Omental fat pad (tissue), 4 donors: ENCODE measurements around the gene P2RX6. TPM values are rescaled to one million over a fixed set of nuclear protein-coding genes. Genes with fewer than 3 reads are reported as not detected.
"Not testable (repeated sequence)": the region's sequence is repeated elsewhere in the genome, so short reads cannot be mapped to it uniquely, and the experiment has no call there.

ENCODE experiments used
- ATAC-seq: fragments of 150-250 bp; one replicate; pipeline ENCODE4 v1.9.1; 2016; ENCODE audit warnings: mild to moderate bottlenecking, moderate library complexity; ENCODE audit not compliant: low FRiP score
- DNase-seq: peaks from one replicate; pipeline ENCODE4 v3.0.0-alpha.2; 2019; ENCODE audit warnings: low spot score
- total RNA-seq, 4 donors: library from RNA; depleted of rRNA; stranded (reverse); fragments of >200 nt; gene quantifications; one replicate each; pipeline ENCODE4 v1.1.0, GENCODE V29; 2016
- TF ChIP-seq, protein P1 (sequence below), 3 donors: fragments of 450-650 bp; IDR thresholded peaks; one replicate each; pipeline ENCODE4 v1.5.1; 2016 to 2017; ENCODE audit warnings: antibody characterized with exemption in 3 of 3, mild to moderate bottlenecking in 3 of 3, moderate library complexity in 2 of 3

P2RX6 gene
- total RNA-seq, 4 donors from 2014 or later: 1.0 to 1.9 TPM; not detected in 2

DNA sequence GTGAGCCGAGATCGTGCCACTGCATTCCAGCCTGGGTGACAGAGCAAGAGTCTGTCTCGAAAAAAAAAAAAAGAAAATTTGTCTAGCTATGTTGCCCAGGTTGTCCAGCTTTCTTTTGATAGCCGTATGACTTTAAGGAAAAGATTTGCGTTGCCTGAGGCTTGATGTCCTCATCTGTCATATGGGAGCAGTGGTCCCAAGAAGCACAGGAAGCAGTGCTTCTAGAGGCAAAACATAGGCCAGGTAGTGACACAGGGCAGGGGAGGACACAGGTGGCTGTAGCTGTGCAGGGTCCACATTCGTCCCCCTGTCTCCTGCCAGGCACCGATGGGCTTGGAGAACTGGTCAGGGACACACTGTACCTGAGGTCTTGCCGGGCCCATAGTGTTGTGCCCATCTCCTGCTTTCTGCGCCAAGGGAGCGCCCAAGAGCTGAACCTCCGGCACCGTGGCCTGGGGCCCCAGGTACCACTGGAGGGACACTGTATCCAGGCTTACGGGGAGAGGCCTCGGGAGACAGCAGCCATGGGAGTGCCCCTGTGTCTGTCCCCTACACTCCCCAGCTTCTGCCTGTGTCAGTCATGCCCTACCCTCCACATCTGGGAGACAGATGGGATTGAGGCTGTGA, 32.2 kb downstream of the P2RX6 start:
- ATAC-seq: no peak
- TF ChIP-seq, protein P1, sequence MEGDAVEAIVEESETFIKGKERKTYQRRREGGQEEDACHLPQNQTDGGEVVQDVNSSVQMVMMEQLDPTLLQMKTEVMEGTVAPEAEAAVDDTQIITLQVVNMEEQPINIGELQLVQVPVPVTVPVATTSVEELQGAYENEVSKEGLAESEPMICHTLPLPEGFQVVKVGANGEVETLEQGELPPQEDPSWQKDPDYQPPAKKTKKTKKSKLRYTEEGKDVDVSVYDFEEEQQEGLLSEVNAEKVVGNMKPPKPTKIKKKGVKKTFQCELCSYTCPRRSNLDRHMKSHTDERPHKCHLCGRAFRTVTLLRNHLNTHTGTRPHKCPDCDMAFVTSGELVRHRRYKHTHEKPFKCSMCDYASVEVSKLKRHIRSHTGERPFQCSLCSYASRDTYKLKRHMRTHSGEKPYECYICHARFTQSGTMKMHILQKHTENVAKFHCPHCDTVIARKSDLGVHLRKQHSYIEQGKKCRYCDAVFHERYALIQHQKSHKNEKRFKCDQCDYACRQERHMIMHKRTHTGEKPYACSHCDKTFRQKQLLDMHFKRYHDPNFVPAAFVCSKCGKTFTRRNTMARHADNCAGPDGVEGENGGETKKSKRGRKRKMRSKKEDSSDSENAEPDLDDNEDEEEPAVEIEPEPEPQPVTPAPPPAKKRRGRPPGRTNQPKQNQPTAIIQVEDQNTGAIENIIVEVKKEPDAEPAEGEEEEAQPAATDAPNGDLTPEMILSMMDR (IDR thresholded peaks at IDR 0.05): no peak
- no peak for DNase-seq

DNA sequence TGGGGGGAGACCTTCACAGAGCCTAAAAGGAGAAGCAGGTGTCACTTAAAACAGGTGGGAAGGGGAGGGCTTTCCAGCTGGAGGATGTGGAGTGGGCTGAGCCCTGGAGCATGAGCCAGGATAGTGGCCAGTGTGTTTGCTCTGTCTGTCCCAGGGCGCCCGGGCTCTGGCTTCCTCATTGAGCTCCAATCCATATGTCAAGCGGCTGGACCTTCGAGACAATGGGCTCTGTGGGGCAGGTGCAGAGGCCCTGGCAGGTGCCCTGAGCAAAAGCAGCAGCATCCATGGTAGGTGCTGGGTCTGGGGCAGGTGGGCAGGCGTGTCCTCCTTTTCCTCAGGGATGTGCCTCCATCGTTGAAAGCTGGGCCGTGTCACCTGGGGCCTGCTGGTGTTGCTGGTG, 32.8 kb downstream of the P2RX6 start:
- ATAC-seq: no peak
- TF ChIP-seq, protein P1 (IDR thresholded peaks at IDR 0.05): no peak
- DNase-seq: no peak

DNA sequence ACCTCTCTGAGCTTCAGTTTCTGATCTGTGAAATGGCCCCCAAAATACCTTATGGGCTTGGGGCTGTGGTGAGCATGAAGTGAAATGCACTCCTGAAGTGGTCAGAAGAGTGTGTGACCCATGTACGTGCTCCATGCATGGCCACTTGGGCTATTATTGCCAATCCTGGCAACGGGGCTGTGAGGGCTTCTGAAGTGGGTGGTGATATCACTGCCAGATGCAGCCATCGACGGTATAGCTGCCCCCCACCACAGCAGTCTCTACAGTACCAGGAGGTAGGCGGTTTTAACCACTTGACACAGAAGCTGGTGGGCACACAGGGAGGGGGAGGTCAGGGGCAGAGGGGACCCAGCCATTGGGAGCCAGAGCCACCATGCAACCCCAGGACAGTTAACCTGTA, 33.5 kb downstream of the P2RX6 start:
- not testable (repeated sequence) for ATAC-seq, DNase-seq

DNA sequence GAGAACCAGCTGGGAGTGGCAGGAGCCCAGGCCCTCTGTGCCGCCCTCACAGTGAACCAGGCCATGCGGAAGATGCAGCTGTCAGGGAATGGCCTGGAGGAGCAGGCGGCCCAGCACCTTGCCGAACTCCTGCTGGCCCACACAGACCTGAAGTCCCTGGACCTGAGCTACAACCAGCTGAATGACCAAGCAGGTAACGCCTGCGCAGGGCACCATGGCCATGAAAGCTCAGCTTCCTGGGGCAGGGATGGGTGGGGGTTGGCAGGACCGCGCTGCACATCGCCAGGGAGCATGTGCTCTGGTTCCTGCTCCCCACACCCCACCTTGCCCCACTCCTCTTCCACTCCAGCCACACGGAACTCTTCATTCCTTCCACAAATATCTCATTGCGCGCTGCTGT, 34.0 kb downstream of the P2RX6 start:
- DNase-seq, ATAC-seq: not testable (repeated sequence)

DNA sequence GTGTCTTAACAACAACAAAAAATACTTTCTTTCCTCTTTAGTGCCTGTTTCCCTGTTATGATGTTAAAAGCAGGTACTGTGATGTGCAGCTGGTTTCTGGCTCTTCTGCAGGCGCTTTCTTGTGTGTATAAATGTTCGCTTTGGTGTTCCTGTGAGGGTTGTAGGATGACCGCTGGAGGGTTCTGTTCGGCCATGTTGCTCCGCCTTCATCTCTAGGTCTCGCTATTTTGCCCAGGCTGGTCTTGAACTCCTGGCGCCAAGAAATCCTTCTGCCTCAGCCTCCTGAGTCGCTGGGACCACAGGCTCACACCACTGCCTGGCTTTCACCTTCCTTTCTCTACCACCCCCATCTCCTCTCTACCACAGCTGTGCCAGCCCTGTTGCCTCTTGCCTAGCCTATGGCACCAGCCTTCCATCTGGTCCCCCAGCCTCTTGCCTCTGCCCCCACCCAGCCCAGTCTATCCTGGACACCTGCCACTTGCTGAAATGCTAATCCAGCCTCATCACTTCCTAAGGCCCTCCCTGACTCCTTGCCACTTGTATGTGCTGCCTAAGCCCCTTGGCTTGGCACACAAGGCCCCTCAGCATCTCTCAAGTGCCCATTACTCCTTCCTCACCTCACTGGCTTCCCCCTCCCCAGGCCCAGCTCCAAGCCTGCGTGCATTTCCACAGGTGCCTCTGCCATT, 36.3 kb downstream of the P2RX6 start:
- TF ChIP-seq, protein P1 (IDR thresholded peaks at IDR 0.05): no peak
- DNase-seq (no peak), ATAC-seq (no peak)

DNA sequence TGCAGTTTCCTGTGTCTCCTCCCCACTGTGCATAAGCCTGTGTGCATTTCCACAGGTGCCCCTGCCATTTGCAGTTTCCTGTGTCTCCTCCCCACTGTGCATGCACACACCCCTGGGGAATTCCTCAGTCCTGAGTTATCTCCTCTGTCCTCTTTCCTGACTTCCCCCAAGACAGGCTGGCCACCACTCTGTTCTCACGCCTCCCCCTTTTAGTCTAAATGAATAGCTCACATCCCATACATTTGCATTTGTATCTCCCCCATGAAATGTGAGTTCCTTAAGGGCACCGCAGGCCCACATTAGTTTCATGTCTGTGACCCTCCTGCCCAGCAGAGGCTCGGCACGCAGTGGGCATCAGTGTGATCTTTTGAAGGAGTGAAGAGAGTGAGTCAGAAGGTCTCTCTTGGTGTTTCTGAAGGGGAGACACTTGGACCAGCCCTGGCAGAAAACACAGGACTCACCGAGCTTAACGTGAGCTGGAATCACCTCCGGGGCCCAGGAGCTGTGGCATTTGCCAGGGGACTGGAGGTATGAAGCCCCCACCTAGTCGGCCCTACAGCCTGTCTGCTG, 37.0 kb downstream of the P2RX6 start:
- no peak for DNase-seq
- TF ChIP-seq, protein P1 (IDR thresholded peaks at IDR 0.05): no peak
- ATAC-seq: no peak

DNA sequence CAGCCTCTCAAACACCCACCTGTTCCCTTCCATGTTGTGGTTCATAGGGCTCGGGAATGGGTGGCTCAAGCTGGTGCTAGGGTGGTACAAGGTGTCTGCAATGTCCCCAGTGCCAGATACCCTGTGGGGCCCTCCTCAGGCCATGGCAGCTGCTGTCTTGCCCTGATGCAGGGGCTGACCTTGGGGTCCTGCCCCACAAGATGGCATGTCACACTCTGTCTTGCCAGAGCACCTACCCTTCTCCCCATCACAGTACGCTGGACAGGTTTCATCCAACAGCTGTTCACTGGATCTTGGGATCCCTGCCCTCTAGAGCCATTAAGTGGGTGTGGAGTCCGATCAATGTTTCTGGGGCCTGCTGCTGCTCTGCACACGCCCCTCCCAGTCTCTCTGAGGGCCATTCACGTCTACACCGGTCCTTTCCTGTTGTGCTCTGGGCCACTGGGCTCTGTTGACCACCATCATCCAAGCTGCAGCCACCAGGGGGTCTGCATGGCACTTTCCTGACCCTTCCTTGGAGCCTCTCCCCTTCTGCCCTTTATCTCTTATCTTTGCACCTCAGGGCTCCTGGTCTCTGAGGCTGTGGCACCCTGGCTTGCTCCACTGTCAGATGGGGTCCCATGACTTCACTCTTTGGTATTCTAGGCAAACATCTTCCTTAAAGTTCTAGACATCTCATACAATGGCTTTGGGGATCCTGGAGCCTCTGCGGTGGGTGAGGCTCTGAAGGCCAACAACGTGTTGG, 37.9 kb downstream of the P2RX6 start:
- TF ChIP-seq, protein P1 (IDR thresholded peaks at IDR 0.05): no peak

More for the DNA sequence above, 37.9 kb downstream of the P2RX6 start:
- DNase-seq (no peak), ATAC-seq (no peak)
